Measurements from ENCODE around the gene MYO7A. TPM values are rescaled to one million over a fixed set of nuclear protein-coding genes. Genes with fewer than 3 reads are reported as not detected.

Gene MYO7A
- total and polyA plus RNA-seq, 2 of the 4 experiments (the other 2 are of a cell fraction), result 0.02 TPM; not detected in 1

- TF ChIP-seq FOS (IDR thresholded peaks at IDR 0.05; ENCODE audit: low read depth, low read length), result no peak
Measured at GRCh38 chr11:77146261-77147035, 18.4 kb downstream of the MYO7A start (continued).

GRCh38 chr11:77147036-77147315 lies 18.9 kb downstream of the MYO7A start:
- Histone ChIP-seq H3K79me1 (ENCODE audit: low read depth in 1 of 2, low read length in 2 of 2) (no peaks in the 10 kb centered on the region), H3K4me2 (ENCODE audit: low read depth, low read length) (no peak overlapping the region), H3K18ac (ENCODE audit: low read depth, low read length) (no peak overlapping the region), H4K91ac (ENCODE audit: insufficient read depth, low read depth, low read length) (no peak overlapping the region), H3K23ac (ENCODE audit: low read depth, low read length) (no peak overlapping the region), H2AK9ac (replicated peaks; ENCODE audit: low read depth, low read length, poor library complexity) (no peak overlapping the region), H2BK5ac (ENCODE audit: low read depth, low read length, poor library complexity, severe bottlenecking) (no peak overlapping the region), H3K27ac (ENCODE audit: insufficient read depth, low read length) (no peak overlapping the region), H2AK5ac (ENCODE audit: low read depth, low read length) (no peak overlapping the region), H3K14ac (replicated peaks; ENCODE audit: low read depth, low read length) (no peak overlapping the region), H3K9ac (ENCODE audit: low read depth, low read length) (no peak overlapping the region), H4K20me1 (ENCODE audit: insufficient read depth, low read length) (no peaks in the 10 kb centered on the region), H2BK120ac (ENCODE audit: low read depth, low read length) (no peak overlapping the region), H3K56ac (ENCODE audit: extremely low read depth, insufficient read depth, low read length) (no peak overlapping the region), H3K4me1 (ENCODE audit: control insufficient read depth, insufficient read depth, low read length) (no peaks in the 10 kb centered on the region), H2AFZ (replicated peaks; ENCODE audit: low read length, poor library complexity) (no peak overlapping the region), H3K27me3 (ENCODE audit: control insufficient read depth, insufficient read depth, low read length) (peaks cover 53% of the 10 kb centered on the region), H4K8ac (ENCODE audit: low read depth in 2 of 2, low read length in 2 of 2) (no peak overlapping the region), H3K4me3 (ENCODE audit: insufficient read depth, low read depth, low read length) (no peak overlapping the region), H3K9me1 (ENCODE audit: insufficient read depth, low read length) (no peaks in the 10 kb centered on the region; the same call in 1 of the 2 replicates), H2BK20ac (ENCODE audit: low read depth, low read length) (no peak overlapping the region), H3K9me3 (ENCODE audit: control insufficient read depth, insufficient read depth, low read length) (no peaks in the 10 kb centered on the region), H3K4ac (ENCODE audit: low read depth, low read length) (no peak overlapping the region), H3K36me3 (ENCODE audit: control insufficient read depth, insufficient read depth, low read length) (no peaks in the 10 kb centered on the region), H4K5ac (ENCODE audit: low read depth, low read length) (no peak overlapping the region), H2BK15ac (ENCODE audit: low read depth, low read length) (no peak overlapping the region)
- no TSS peak for BruUV-seq (replicated peaks)
- in situ Hi-C loops (cut with MboI; ENCODE audit: low sequenced_read_pairs), result no loop called here
- no CpG with 5 or more reads among the region's 1 CpG for WGBS, 2 experiments (ENCODE audit: extremely low coverage in 2 of 2, insufficient read length in 1 of 2)
- ChIA-PET POLR2A (ENCODE audit: unreplicated experiment) (no interaction called here), CTCF (interaction anchor here (1.6 kb wide), 1 partner anchor 19 kb away, joined by 8 read pairs; the partner anchor contains the start of gene MYO7A)
- intact Hi-C loops (cut with micrococcal nuclease), result no loop called here
- dilution Hi-C loops (cut with HindIII; ENCODE audit: low sequenced_read_pairs, unreplicated experiment), result no loop called here
- TF ChIP-seq CHD1 (IDR thresholded peaks at IDR 0.05; ENCODE audit: low read depth, low read length), result no peak
- no peak for ATAC-seq (ENCODE audit: low read depth)
- DNase-seq, result no peak
